HG02763 (cell line): ENCODE results near the gene AMPH.
"Not testable (repeated sequence)": the region's sequence is repeated elsewhere in the genome, so short reads cannot be mapped to it uniquely, and the experiment has no call there.

Experiments used
- ATAC-seq: cut with Tn5 transposase; IDR thresholded peaks from one replicate; pipeline ENCODE4 v1.9.1; 2021; ENCODE audit warnings: mild to moderate bottlenecking, moderate library complexity; ENCODE audit not compliant: unreplicated experiment

Gene AMPH

GRCh38 chr7:38628630-38629385 is 2.4 kb downstream of the AMPH start:
- no peak for ATAC-seq

GRCh38 chr7:38625866-38626265 is 5.3 kb downstream of the AMPH start:
- no peak for ATAC-seq

- no peak for ATAC-seq
Observed at GRCh38 chr7:38615665-38616064, 15.5 kb downstream of the AMPH start.

GRCh38 chr7:38607466-38607865 is 23.7 kb downstream of the AMPH start:
- no peak for ATAC-seq

- ATAC-seq, result no peak
Observed at GRCh38 chr7:38600741-38601140, 30.4 kb downstream of the AMPH start.

- no peak for ATAC-seq
Observed at GRCh38 chr7:38594949-38595348, 36.2 kb downstream of the AMPH start.

- ATAC-seq, result no peak
Observed at GRCh38 chr7:38592737-38593288, 38.4 kb downstream of the AMPH start.

- no peak for ATAC-seq
Observed at GRCh38 chr7:38585572-38586354, 45.4 kb downstream of the AMPH start.

- no peak for ATAC-seq
Observed at GRCh38 chr7:38584443-38585210, 46.5 kb downstream of the AMPH start.

GRCh38 chr7:38580485-38580884 is 50.7 kb downstream of the AMPH start:
- no peak for ATAC-seq

- ATAC-seq, result no peak
Observed at GRCh38 chr7:38574086-38574485, 57.1 kb downstream of the AMPH start.

- not testable (repeated sequence) for ATAC-seq
Observed at GRCh38 chr7:38571620-38572019, 59.6 kb downstream of the AMPH start.

GRCh38 chr7:38568497-38568896 is 62.7 kb downstream of the AMPH start:
- no peak for ATAC-seq

- ATAC-seq, result no peak
Observed at GRCh38 chr7:38565289-38565688, 65.9 kb downstream of the AMPH start.

- no peak for ATAC-seq
Observed at GRCh38 chr7:38563741-38564140, 67.4 kb downstream of the AMPH start.

GRCh38 chr7:38561166-38561565 is 70.0 kb downstream of the AMPH start:
- ATAC-seq, result no peak

- no peak for ATAC-seq
Observed at GRCh38 chr7:38558761-38559345, 72.3 kb downstream of the AMPH start.

- no peak for ATAC-seq
Observed at GRCh38 chr7:38554586-38554985, 76.6 kb downstream of the AMPH start.

GRCh38 chr7:38550836-38551235 is 80.3 kb downstream of the AMPH start:
- ATAC-seq, result no peak

GRCh38 chr7:38548605-38549004 is 82.6 kb downstream of the AMPH start:
- no peak for ATAC-seq

GRCh38 chr7:38546763-38547162 is 84.4 kb downstream of the AMPH start:
- no peak for ATAC-seq
